Parietal lobe (tissue), 2 donors: ENCODE measurements around the gene USP8. TPM values are rescaled to one million over a fixed set of nuclear protein-coding genes. Genes with fewer than 3 reads are reported as not detected.

ENCODE experiments used
- small RNA-seq: library from RNA; depleted of rRNA; stranded (forward); fragments of <200 nt; gene quantifications from one replicate; pipeline ENCODE3, GENCODE V24; 2014; ENCODE audit warnings: low replicate concordance
- total RNA-seq: library from RNA; depleted of rRNA; stranded (reverse); fragments of >200 nt; gene quantifications from one replicate; pipeline ENCODE4 v1.2.3, GENCODE V29; 2014

The USP8 gene
- total RNA-seq = 33.5 TPM

GRCh38 chr15:50424066-50424890, at the start of gene USP8:
USP8 (plus strand) TSS chr15:50424405; CDS start chr15:50439074, 14,669 bp downstream.

GRCh38 chr15:50546566-50546965, 122.4 kb downstream of the USP8 start, which contains the start of gene USP50:
USP50 (minus strand) TSS chr15:50546666; CDS start chr15:50546525, 141 bp downstream.

Small RNA genes within 50 kb of the gene (small RNA-seq; reads per million reads assigned to genes)
- gene RNA5SP395 = 0.12 reads per million

Other genes with a start within 250 kb of the USP8 start
- 1.3 TPM for gene SLC27A2, start 242.2 kb upstream of the USP8 start, total RNA-seq
- gene HDC, start 158.7 kb upstream of the USP8 start, total RNA-seq = not detected
- gene GABPB1, start 69.2 kb upstream of the USP8 start, total RNA-seq = 53.8 TPM
- gene USP50, start 122.3 kb downstream of the USP8 start, total RNA-seq = not detected